Tibial nerve (tissue), 4 donors: Measurements from ENCODE around the gene GNAT1. TPM values are rescaled to one million over a fixed set of nuclear protein-coding genes. Genes with fewer than 3 reads are reported as not detected.
A peak's percentile ranks its signal among the peaks of the same experiment; 100 is the strongest.

Experiments used
- DNase-seq, 2 donors: peaks; one replicate each; pipeline ENCODE4 v3.0.0-alpha.2; 2019; ENCODE audit warnings: low spot score in 2 of 2
- H3K27ac ChIP-seq, 4 donors: fragments of 200-600 bp; sonication (generic) in 3 of 4; one replicate each; pipeline ENCODE4 v1.5.1; 2017 to 2019; ENCODE audit warnings: mild to moderate bottlenecking in 1 of 4
- H3K27me3 ChIP-seq, 2 donors: fragments of 200-600 bp; sonication (generic) in 1 of 2; one replicate each; pipeline versions ENCODE4 v1.5.1 to v1.6.0; 2017 to 2019
- H3K36me3 ChIP-seq, 3 donors: fragments of 200-600 bp; sonication (generic); one replicate each; pipeline ENCODE4 v1.5.1; 2018 to 2019
- H3K4me1 ChIP-seq, 4 donors: fragments of 200-600 bp; sonication (generic) in 3 of 4; one replicate each; pipeline ENCODE4 v1.5.1; 2017 to 2019
- H3K4me3 ChIP-seq, 4 donors: fragments of 200-600 bp; sonication (generic) in 3 of 4; one replicate each; pipeline ENCODE4 v1.5.1; 2017 to 2019; ENCODE audit warnings: mild to moderate bottlenecking in 1 of 4, moderate library complexity in 1 of 4
- H3K9me3 ChIP-seq, 4 donors: fragments of 200-600 bp; sonication (generic) in 3 of 4; one replicate each; pipeline ENCODE4 v1.5.1; 2017 to 2019
- CTCF ChIP-seq, 5 experiments: fragments of 200-600 bp in 3 of 5; fragments of 450-650 bp in 2 of 5; sonication (generic) in 3 of 5; IDR thresholded peaks; one replicate each; pipeline ENCODE4 v1.5.1; 2016 to 2019; ENCODE audit warnings: antibody characterized with exemption in 5 of 5, mild to moderate bottlenecking in 3 of 5, moderate library complexity in 2 of 5
- EP300 ChIP-seq, 2 donors: sonication (generic); formaldehyde crosslinking; IDR thresholded peaks; one replicate each; pipeline ENCODE4 v1.6.1; 2017; ENCODE audit warnings: antibody characterized with exemption in 2 of 2, mild to moderate bottlenecking in 1 of 2
- POLR2A ChIP-seq, 2 donors: fragments of 450-650 bp; IDR thresholded peaks; one replicate each; pipeline ENCODE4 v1.6.1; 2017; ENCODE audit warnings: antibody characterized with exemption in 2 of 2, mild to moderate bottlenecking in 2 of 2, moderate library complexity in 2 of 2
- WGBS, 2 donors: methylation state at CpG; one replicate each; pipeline ENCODE4 v1.1.5; 2018; 5-methylcytosine and 5-hydroxymethylcytosine counted together
- total RNA-seq, 4 donors: library from RNA; depleted of rRNA; stranded (reverse); fragments of >200 nt; gene quantifications; one replicate each; pipeline ENCODE4 v1.1.0, GENCODE V29; 2016

The GNAT1 gene
- total RNA-seq, 4 donors from 2014 or later = not detected

- peaks cover 0 to 22% (median 10%) of the 10 kb centered on the region in 4 donors for H3K4me1 ChIP-seq
- H3K27ac ChIP-seq = peak overlapping the region in 1 of 4 donors; percentile 66
- no peak for DNase-seq
- no peak for TF ChIP-seq CTCF (IDR thresholded peaks at IDR 0.05)
- no peak for TF ChIP-seq EP300 (IDR thresholded peaks at IDR 0.05)
- no peak for TF ChIP-seq POLR2A (IDR thresholded peaks at IDR 0.05)
- no peaks in the 10 kb centered on the region for H3K36me3 ChIP-seq
- peak overlapping the region; percentile 31 to 57 (median 44) for H3K4me3 ChIP-seq
- 5 to 16% methylated on average over 22 to 44 of the region's 67 CpGs for WGBS, 2 donors
- H3K27me3 ChIP-seq = peaks cover 0 to 53% of the 10 kb centered on the region in 2 donors
- no peaks in the 10 kb centered on the region for H3K9me3 ChIP-seq
Observed at GRCh38 chr3:50205413-50206276, 14.2 kb downstream of the GNAT1 start.

GRCh38 chr3:50207359-50208042 is 16.1 kb downstream of the GNAT1 start:
- WGBS, 2 donors = 89 to 93% methylated on average over 17 of the region's 17 CpGs
- H3K36me3 ChIP-seq = no peaks in the 10 kb centered on the region
- H3K27ac ChIP-seq = no peak overlapping the region
- TF ChIP-seq POLR2A (IDR thresholded peaks at IDR 0.05) = no peak
- no peak for TF ChIP-seq CTCF (IDR thresholded peaks at IDR 0.05)
- TF ChIP-seq EP300 (IDR thresholded peaks at IDR 0.05) = no peak
- H3K27me3 ChIP-seq = peaks cover 0 to 38% of the 10 kb centered on the region in 2 donors
- H3K4me1 ChIP-seq = peaks cover 0 to 28% (median 13%) of the 10 kb centered on the region in 4 donors
- DNase-seq = no peak
- no peak overlapping the region for H3K4me3 ChIP-seq
- H3K9me3 ChIP-seq = no peaks in the 10 kb centered on the region

GRCh38 chr3:50208677-50209344 is 17.4 kb downstream of the GNAT1 start:
- no peak for DNase-seq
- H3K27me3 ChIP-seq = peaks cover 0 to 27% of the 10 kb centered on the region in 2 donors
- 55 to 56% methylated on average over 10 to 12 of the region's 14 CpGs for WGBS, 2 donors
- H3K9me3 ChIP-seq = no peaks in the 10 kb centered on the region
- H3K36me3 ChIP-seq = no peaks in the 10 kb centered on the region
- TF ChIP-seq EP300 (IDR thresholded peaks at IDR 0.05) (no peak), POLR2A (IDR thresholded peaks at IDR 0.05) (no peak), CTCF (IDR thresholded peaks at IDR 0.05) (no peak)
- no peak overlapping the region for H3K27ac ChIP-seq
- H3K4me3 ChIP-seq = no peak overlapping the region
- H3K4me1 ChIP-seq = peaks cover 0 to 42% (median 17%) of the 10 kb centered on the region in 4 donors

GRCh38 chr3:50210176-50210509 is 18.7 kb downstream of the GNAT1 start:
- Histone ChIP-seq H3K9me3 (no peaks in the 10 kb centered on the region), H3K27me3 (peaks cover 0 to 14% of the 10 kb centered on the region in 2 donors), H3K36me3 (no peaks in the 10 kb centered on the region), H3K27ac (no peak overlapping the region), H3K4me3 (no peak overlapping the region), H3K4me1 (peaks cover 0 to 42% (median 15%) of the 10 kb centered on the region in 4 donors)
- no peak for DNase-seq
- WGBS, 2 donors = 81 to 85% methylated on average over 4 to 5 of the region's 5 CpGs
- TF ChIP-seq EP300 (IDR thresholded peaks at IDR 0.05) = no peak
- no peak for TF ChIP-seq POLR2A (IDR thresholded peaks at IDR 0.05)
- TF ChIP-seq CTCF (IDR thresholded peaks at IDR 0.05) = no peak
